T-helper 1 cell (primary cell): Measurements from ENCODE around the gene TTC22.

ENCODE experiments used
- DNase-seq, 5 donors: peaks; one replicate each; pipeline ENCODE4 v3.0.0-alpha.2; 2012 to 2020

TTC22 gene

GRCh38 chr1:54745864-54746263 is 55.3 kb downstream of the TTC22 start:
- no peak for DNase-seq

DNA sequence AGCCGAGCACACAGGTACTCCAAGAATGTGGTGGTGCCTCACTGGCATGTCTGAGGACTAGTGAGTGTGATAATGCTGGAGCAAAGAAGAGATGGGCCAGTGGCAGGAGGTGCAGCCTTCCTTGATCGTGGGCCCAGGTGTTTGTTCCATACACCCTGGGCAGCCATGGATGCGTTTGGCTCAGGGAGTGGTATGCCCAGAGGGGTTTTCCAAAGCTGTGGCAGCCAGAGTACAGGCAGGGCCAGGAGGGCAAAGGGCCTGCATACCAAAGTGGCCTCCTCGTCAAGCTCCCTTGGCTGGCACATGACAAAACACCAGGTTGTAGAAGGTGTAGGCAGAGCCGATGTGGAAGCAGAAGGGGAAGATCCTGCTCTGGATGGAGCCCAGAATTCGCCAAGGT is 55.8 kb downstream of the TTC22 start:
- no peak for DNase-seq

DNA sequence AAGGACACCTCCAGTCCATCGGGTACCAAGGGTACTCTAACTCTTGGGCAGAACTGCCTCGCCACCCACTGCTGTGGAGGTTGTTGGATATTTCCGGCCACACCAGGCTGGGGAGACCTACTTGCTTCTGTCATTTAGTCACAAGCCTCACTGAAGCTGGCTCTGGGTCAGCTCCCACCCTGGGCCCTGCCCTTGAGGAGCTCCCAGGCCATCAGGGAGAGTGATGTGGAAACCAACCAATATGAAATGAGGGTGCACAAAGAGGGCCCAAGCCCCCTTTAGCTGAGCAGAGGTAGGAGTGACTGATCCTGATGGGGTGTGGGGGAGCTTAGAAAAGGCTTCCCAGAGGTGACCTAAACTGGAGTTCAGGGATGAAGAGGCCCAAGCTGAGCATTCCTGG is 56.4 kb downstream of the TTC22 start:
- DNase-seq, result no peak

DNA sequence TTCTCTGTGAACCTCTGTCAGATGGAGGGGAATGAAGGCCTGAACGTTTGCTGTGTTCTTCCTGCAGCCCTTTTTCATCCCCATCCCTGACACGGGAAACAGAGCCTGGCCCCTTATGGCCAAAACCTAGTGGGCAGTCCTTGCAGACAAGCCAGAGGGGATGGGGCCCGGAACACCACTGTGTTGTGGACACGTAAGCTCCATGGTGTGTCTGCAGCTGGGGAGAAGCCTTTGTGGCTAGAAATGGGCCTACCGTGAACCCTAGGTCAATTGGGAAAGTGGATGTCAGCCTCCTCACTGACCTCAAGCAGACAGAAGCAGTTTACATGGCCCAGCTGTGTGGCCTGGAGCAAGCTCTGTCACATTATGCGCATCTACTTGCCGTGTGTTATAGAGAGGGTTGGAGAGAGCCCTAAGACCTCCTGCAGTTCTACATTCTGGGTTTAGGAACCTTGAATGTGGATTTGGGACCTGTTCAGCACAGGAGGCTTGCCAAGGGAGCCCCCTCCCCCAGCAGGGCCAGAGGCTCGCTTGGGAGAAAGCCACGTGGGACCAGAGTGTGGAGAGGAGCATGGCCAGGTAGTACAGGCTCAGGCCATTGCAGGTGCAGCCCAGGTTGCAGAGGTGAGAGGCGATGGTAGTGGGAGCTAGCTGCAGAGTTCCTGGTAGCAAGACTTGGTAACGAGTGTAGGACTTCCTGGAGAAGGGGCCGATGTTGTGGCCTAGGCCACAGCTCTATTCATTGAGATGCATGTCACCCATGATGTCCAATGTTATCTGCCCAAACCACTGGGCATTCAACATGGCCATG is 57.5 kb downstream of the TTC22 start:
- DNase-seq, result no peak

- no peak for DNase-seq
Observed at GRCh38 chr1:54742282-54742681, 58.8 kb downstream of the TTC22 start.

GRCh38 chr1:54741531-54741930 is 59.6 kb downstream of the TTC22 start:
- DNase-seq, result no peak

DNA sequence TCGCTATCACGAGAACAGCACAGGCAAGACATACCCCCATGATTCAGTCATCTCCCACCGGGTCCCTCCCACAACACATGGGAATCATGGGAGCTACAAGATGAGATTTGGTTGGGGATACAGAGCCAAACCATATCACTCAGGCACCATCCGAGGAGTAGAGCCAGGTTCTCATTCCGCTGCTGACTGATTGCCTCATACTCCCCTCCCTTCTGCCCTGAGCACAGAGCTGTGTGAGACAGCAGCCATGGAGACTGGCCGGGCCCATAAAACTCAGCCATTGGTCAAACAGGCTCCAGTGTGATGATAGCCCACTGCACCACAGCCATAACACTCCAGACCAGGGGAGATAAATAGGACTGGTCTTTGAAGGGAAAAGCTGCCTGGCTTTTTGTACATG is 62.9 kb downstream of the TTC22 start:
- no peak for DNase-seq

DNA sequence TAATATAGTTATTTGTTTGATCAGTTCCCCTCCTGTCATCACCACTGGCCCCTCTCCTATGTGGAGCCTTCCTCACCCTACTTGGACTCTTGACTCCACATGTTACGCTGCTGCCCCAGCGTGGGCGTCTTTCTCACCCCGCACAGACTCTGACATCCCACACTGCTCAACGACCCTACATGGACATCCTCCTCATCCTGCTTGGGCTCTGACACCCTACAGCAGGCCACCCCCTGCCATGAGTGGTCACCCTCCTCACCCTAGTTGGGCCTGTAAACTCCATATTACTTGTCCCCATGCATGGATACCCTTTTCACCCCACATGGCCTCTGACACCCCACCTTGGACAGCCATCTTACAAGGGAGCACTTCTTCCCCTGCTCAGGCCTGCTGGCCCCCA is 64.4 kb downstream of the TTC22 start:
- no peak for DNase-seq
